ENCODE data around the gene SANBR.

The SANBR gene

DNA sequence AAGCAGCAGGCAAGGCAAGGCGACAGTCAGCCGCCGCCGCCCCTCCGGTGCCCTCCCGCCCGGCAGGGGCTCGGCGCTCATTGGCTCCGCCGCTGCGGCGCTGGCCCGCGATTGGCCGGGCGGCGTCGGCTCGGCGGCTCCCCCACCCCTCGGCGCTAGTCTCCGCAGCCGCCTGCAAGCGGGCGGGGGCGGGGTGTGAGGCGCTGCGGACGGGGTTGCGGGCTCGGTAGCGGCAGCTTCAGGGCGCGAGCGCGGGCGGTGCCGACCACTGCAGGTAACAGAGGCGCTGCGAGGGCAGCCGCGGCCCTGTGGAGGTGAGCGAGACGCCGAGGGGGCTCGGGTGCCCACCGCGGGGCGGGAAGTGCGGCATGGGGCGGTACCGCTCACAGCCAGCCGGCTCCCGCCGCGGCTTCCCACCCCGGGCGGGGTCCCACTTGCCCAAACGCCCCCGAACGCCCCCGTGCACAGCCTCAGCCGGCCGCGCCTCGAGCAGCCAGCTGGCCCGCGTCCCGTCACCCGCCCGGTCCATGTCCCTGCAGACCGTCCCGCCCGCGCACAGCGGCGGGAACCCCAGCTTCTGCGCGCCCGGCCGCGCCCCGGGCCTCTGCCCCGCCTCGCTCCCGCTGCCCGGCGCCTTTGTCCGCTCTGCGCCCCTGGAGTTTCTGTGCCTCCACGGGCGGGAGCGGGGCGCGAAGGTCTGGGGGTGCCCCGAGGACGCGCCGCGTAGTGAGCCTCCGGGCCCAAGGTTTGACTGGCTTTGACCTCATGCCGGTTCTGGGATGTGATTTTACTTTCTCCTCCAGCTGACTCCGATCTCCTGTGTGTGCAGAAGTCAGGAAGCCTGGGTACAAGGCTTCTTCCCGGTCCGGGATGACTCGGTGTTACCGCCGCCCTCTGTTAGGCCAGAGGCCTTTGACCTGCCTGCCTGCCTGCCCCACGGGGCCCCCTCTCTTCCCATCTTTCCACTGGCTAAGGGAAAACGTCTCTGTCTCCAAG, at the start of gene SANBR:
SANBR (plus strand) TSS at position 158 of the 996 bp plus-strand sequence. CDS start 4,480 bp downstream, outside the sequence.
- no peaks in the 10 kb centered on the region for H3K9me3 ChIP-seq (ENCODE audit: low read length)
- H3K9ac ChIP-seq (ENCODE audit: low read length), result peak within 1 kb of the TSS; percentile 65
- H3K27me3 ChIP-seq (ENCODE audit: control insufficient read depth in 1 of 2, insufficient read depth in 2 of 2, low read length in 2 of 2), result no peaks in the 10 kb centered on the region
- peak within 1 kb of the TSS; percentile 70 to 85 for H3K4me3 ChIP-seq (ENCODE audit: low read depth in 1 of 2, low read length in 2 of 2)
- H3K4me1 ChIP-seq (ENCODE audit: insufficient read depth, low read length), result peaks cover 7% of the 10 kb centered on the region
- H3K27ac ChIP-seq (ENCODE audit: low read depth, low read length), result peak within 1 kb of the TSS; percentile 61
- no peaks in the 10 kb centered on the region for H3K36me3 ChIP-seq (ENCODE audit: insufficient read depth, low read length)

DNA sequence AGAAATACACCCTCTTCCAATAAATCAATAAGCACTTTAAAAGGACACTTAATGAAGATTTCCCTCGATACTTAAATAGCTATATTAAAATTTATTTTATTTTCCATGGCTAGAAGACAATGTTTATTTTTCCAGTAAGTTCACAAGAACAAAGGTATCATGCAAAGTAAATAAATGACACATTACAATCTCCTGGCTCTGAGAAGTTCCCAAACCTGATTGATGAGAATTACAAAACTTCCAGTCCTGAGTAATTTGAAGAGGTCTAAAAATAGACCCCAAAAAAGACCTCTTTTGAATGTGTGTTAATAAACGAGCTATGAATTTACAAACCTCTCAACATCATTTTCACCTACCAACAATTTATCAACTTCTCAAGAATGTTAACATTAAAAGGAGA, 49.7 kb upstream of the SANBR start:
- Histone ChIP-seq H3K9ac (ENCODE audit: low read length) (peak overlapping the region; percentile 94), H3K36me3 (ENCODE audit: insufficient read depth, low read length) (no peaks in the 10 kb centered on the region)

DNA sequence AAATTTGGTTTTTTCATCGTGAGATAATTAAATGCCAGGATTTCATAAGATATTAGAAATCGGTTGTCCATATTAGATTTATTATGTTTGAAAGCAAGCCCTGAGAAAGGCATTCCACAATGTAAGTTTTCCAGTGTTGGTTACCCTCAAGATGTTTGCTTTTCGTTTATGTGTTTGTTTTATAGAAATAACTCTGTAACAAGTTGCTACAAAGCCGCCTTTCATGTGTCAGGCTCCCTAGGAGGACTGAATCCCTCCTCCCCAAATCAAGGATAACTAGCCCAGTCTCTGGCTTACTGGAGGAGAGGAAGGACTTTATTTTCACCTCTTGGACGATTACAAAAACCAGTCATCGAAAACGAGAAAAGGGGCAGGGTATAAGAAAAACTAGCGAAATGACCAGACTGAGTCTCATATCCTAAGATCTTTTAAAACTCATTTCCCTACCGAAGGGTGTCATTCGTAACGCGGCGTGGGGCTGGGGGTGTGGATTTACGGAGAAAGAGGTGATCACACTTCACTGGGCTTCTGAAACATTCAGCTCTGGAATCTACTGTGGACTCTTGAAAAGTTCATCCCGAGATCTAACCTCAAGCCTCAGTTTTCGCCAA, 49.2 kb upstream of the SANBR start:
- peak overlapping the region; percentile 83 to 100 for H3K4me3 ChIP-seq (ENCODE audit: low read depth in 1 of 2, low read length in 2 of 2)
- H3K4me1 ChIP-seq (ENCODE audit: insufficient read depth, low read length), result no peaks in the 10 kb centered on the region
- no peaks in the 10 kb centered on the region for H3K9me3 ChIP-seq (ENCODE audit: low read length)
- peak overlapping the region; percentile 71 for H3K27ac ChIP-seq (ENCODE audit: low read depth, low read length)
- H3K36me3 ChIP-seq (ENCODE audit: insufficient read depth, low read length), result no peaks in the 10 kb centered on the region
- peak overlapping the region; percentile 94 for H3K9ac ChIP-seq (ENCODE audit: low read length)
- no peaks in the 10 kb centered on the region for H3K27me3 ChIP-seq (ENCODE audit: control insufficient read depth in 1 of 2, insufficient read depth in 2 of 2, low read length in 2 of 2)

More for the DNA sequence above, 49.7 kb upstream of the SANBR start:
- H3K4me3 ChIP-seq (ENCODE audit: low read depth in 1 of 2, low read length in 2 of 2), result peak overlapping the region in 1 of 2 donors; percentile 100
- no peak overlapping the region for H3K27ac ChIP-seq (ENCODE audit: low read depth, low read length)
- no peaks in the 10 kb centered on the region for H3K27me3 ChIP-seq (ENCODE audit: control insufficient read depth in 1 of 2, insufficient read depth in 2 of 2, low read length in 2 of 2)
- H3K9me3 ChIP-seq (ENCODE audit: low read length), result no peaks in the 10 kb centered on the region
- no peaks in the 10 kb centered on the region for H3K4me1 ChIP-seq (ENCODE audit: insufficient read depth, low read length)

DNA sequence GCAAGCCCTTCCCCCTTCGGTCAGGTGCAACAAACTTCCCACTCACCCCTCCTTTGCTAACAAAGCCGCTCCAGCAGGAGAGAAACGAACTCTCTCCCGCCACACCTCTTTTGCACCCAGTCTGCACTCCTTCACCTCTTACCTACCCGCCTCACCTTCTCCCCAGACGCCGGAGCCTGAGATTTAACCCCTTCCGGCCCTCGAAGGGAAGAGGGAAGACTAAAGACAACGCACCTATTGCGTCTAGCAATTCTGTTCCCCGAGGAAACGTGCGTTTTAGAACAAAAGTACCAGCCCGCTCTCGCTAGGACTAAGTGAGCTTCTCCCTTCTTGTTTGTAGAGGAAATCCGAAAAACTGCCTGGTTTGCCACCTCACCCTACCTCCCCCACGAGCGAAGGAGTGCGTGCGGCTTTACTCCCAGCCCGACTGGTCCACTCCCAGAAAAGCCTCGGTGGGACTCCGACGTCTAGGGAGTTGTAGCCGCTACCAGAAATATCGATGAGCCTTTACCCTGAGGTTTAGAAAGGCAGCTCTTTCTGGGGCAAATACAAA, 48.6 kb upstream of the SANBR start:
- Histone ChIP-seq H3K4me1 (ENCODE audit: insufficient read depth, low read length) (no peaks in the 10 kb centered on the region), H3K4me3 (ENCODE audit: low read depth in 1 of 2, low read length in 2 of 2) (peak overlapping the region; percentile 83 to 100), H3K27me3 (ENCODE audit: control insufficient read depth in 1 of 2, insufficient read depth in 2 of 2, low read length in 2 of 2) (no peaks in the 10 kb centered on the region), H3K9me3 (ENCODE audit: low read length) (no peaks in the 10 kb centered on the region), H3K27ac (ENCODE audit: low read depth, low read length) (peak overlapping the region; percentile 71), H3K36me3 (ENCODE audit: insufficient read depth, low read length) (no peaks in the 10 kb centered on the region), H3K9ac (ENCODE audit: low read length) (peak overlapping the region; percentile 94)

DNA sequence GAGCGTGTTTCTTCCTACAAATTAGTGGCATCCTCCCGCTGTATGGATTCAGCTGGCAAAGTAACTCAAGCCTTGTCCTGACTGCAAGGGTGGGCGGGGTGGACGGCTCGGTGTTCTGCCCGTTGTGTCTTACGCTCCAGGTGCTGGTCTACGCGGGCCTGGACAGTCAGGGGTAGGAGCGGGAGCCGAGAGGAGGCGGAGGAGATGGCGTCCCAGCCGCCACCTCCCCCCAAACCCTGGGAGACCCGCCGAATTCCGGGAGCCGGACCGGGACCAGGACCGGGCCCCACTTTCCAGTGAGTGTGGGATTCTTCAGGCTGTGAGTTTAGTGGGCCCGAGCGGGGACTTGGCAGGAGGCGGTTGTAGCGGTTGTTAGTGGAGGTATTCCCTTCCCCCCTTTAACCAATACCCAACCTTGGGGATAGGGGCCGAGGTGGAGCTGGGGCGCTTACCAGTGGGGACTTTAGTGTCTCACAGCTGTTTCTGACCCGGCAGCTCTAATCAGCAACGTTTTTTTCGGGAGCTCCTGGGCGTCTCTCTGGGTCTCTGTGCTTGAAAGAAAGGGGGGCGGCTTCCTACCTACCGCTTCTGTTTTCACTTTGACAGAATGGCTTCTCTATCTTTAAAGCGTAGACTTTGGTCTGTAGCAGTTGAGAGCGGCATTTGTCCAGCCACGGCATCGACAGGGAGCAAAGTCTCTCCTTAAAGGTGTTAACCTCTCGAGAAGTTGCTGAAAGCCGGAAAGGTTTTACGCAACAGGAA, 47.9 kb upstream of the SANBR start, which contains the start of the genes PEX13 and PUS10:
PEX13 (plus strand) TSS at position 165 of the 762 bp plus-strand sequence; CDS start at position 205, 40 bp downstream.
PUS10 (minus strand) TSS at position 700 of the 762 bp plus-strand sequence. CDS start 6,365 bp downstream, outside the sequence.
- no peaks in the 10 kb centered on the region for H3K4me1 ChIP-seq (ENCODE audit: insufficient read depth, low read length)
- H3K9ac ChIP-seq (ENCODE audit: low read length), result peak within 1 kb of the TSS; percentile 94
- H3K36me3 ChIP-seq (ENCODE audit: insufficient read depth, low read length), result no peaks in the 10 kb centered on the region
- peak within 1 kb of the TSS; percentile 83 to 100 for H3K4me3 ChIP-seq (ENCODE audit: low read depth in 1 of 2, low read length in 2 of 2)
- H3K27ac ChIP-seq (ENCODE audit: low read depth, low read length), result peak within 1 kb of the TSS; percentile 71
- H3K27me3 ChIP-seq (ENCODE audit: control insufficient read depth in 1 of 2, insufficient read depth in 2 of 2, low read length in 2 of 2), result no peaks in the 10 kb centered on the region
- H3K9me3 ChIP-seq (ENCODE audit: low read length), result no peaks in the 10 kb centered on the region

DNA sequence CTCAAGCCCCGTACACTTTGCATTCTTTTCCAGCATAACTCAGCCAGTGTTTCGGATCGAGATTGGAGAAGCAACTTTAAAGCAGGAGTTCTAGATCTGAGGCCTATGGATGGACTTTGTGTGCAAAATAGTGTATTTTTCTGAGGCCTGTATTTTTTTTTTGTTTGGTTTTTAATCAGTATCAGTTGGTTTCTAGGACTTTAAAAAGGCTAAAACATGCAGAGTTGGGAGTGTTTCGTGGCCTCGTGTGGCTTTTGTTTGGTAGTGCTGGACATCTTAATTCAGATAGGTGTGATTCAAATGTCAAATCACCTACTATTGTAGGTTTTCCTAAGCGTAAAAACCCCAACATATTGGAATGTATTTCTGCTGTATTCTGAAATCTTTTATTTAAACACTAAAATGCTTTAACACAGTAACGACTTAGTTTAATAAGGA, 47.3 kb upstream of the SANBR start:
- Histone ChIP-seq H3K27me3 (ENCODE audit: control insufficient read depth in 1 of 2, insufficient read depth in 2 of 2, low read length in 2 of 2) (no peaks in the 10 kb centered on the region), H3K27ac (ENCODE audit: low read depth, low read length) (peak overlapping the region; percentile 71), H3K4me3 (ENCODE audit: low read depth in 1 of 2, low read length in 2 of 2) (peak overlapping the region; percentile 83 to 100), H3K36me3 (ENCODE audit: insufficient read depth, low read length) (no peaks in the 10 kb centered on the region), H3K9ac (ENCODE audit: low read length) (peak overlapping the region; percentile 94), H3K4me1 (ENCODE audit: insufficient read depth, low read length) (no peaks in the 10 kb centered on the region), H3K9me3 (ENCODE audit: low read length) (no peaks in the 10 kb centered on the region)

DNA sequence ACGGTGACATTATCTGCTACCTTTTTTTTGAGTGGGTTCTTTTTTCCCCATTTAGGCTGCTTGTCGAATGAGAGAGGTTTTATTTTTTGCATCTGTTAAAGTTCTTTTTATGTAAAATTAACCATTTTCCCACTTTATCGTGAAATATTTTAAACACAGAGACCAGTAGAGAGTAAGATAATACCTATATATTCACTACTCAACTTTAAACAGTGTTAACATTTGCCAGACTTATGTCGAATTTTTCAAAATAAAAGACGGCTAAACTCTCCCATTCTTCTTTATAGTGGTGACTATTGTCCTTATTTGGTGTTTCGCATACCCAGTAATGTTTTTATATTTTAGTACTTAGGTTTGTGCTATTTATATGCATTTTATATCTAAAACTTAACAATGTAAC, 46.9 kb upstream of the SANBR start:
- Histone ChIP-seq H3K4me3 (ENCODE audit: low read depth in 1 of 2, low read length in 2 of 2) (peak overlapping the region in 1 of 2 donors; percentile 100), H3K36me3 (ENCODE audit: insufficient read depth, low read length) (no peaks in the 10 kb centered on the region), H3K27me3 (ENCODE audit: control insufficient read depth in 1 of 2, insufficient read depth in 2 of 2, low read length in 2 of 2) (no peaks in the 10 kb centered on the region), H3K9ac (ENCODE audit: low read length) (peak overlapping the region; percentile 94), H3K27ac (ENCODE audit: low read depth, low read length) (peak overlapping the region; percentile 17), H3K4me1 (ENCODE audit: insufficient read depth, low read length) (no peaks in the 10 kb centered on the region), H3K9me3 (ENCODE audit: low read length) (no peaks in the 10 kb centered on the region)

DNA sequence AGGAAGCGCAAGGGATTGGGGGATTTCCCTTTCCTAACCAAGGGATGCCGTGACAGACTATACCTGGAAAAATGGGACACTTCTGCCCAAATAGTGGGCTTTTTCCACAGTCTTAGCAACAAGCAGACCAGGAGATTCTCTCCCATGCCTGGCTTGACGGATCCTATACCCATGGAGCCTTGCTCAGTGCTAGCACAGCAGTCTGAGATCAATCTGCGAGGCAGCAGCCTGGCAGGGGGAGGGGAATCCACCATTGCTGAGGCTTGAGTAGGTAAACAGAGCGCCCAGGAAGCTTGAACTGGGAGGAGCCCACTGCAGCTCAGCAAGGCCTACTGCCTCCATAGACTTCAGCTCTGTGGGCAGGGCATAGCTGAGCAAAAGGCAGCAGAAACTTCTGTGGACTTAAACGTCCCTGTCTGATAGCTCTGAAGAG, 44.4 kb upstream of the SANBR start:
- Histone ChIP-seq H3K27ac (ENCODE audit: low read depth, low read length) (no peak overlapping the region), H3K36me3 (ENCODE audit: insufficient read depth, low read length) (no peaks in the 10 kb centered on the region), H3K9me3 (ENCODE audit: low read length) (no peaks in the 10 kb centered on the region), H3K9ac (ENCODE audit: low read length) (no peak overlapping the region), H3K4me3 (ENCODE audit: low read depth in 1 of 2, low read length in 2 of 2) (no peak overlapping the region), H3K27me3 (ENCODE audit: control insufficient read depth in 1 of 2, insufficient read depth in 2 of 2, low read length in 2 of 2) (no peaks in the 10 kb centered on the region), H3K4me1 (ENCODE audit: insufficient read depth, low read length) (no peaks in the 10 kb centered on the region)

DNA sequence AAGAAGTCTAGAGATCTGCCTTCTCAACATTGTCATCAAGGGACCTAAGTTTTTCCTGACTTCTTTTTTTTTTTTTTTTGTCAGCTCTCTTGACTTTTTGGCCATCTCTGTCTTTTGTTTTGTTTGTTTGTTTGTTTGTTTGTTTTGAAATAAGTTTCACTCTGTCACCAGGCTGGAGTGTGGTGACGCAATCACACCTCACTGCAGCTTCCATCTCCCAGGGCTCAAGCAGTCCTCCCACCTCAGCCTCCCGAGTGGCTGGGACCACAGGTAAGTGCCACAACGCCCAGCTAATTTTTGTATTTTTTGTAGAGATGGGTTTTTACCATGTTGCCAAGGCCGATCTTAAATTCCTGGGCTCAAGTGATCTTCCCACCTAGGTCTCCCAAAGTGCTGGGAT, 42.0 kb upstream of the SANBR start:
- H3K9me3 ChIP-seq (ENCODE audit: low read length), result no peaks in the 10 kb centered on the region
- no peaks in the 10 kb centered on the region for H3K27me3 ChIP-seq (ENCODE audit: control insufficient read depth in 1 of 2, insufficient read depth in 2 of 2, low read length in 2 of 2)
- H3K4me1 ChIP-seq (ENCODE audit: insufficient read depth, low read length), result no peaks in the 10 kb centered on the region
- no peak overlapping the region for H3K27ac ChIP-seq (ENCODE audit: low read depth, low read length)
- H3K9ac ChIP-seq (ENCODE audit: low read length), result no peak overlapping the region
- no peaks in the 10 kb centered on the region for H3K36me3 ChIP-seq (ENCODE audit: insufficient read depth, low read length)
- no peak overlapping the region for H3K4me3 ChIP-seq (ENCODE audit: low read depth in 1 of 2, low read length in 2 of 2)

DNA sequence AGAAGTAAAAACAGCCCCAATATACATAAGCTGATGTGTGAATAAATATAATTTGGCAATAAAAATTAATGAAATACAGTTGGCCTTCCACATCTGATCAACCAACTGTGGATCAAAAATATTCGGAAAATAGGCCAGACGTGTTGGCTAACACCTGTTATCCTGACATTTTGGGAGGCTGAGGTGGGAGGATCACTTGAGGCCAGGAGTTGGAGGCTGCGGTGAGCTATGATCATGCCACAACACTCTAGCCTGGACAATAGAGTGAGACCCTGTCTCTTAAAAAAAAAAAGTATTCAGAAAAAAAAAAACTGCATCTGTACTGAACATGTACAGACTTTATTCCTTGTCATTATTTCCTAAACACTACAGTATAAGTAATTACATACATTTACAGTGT, 36.1 kb upstream of the SANBR start:
- H3K36me3 ChIP-seq (ENCODE audit: insufficient read depth, low read length), result peaks cover 20% of the 10 kb centered on the region
- no peak overlapping the region for H3K27ac ChIP-seq (ENCODE audit: low read depth, low read length)
- no peaks in the 10 kb centered on the region for H3K27me3 ChIP-seq (ENCODE audit: control insufficient read depth in 1 of 2, insufficient read depth in 2 of 2, low read length in 2 of 2)
- no peak overlapping the region for H3K4me3 ChIP-seq (ENCODE audit: low read depth in 1 of 2, low read length in 2 of 2)
- no peaks in the 10 kb centered on the region for H3K9me3 ChIP-seq (ENCODE audit: low read length)
- no peaks in the 10 kb centered on the region for H3K4me1 ChIP-seq (ENCODE audit: insufficient read depth, low read length)
- no peak overlapping the region for H3K9ac ChIP-seq (ENCODE audit: low read length)
